GM20000 (cell line): ENCODE results near the gene GABBR2.

Experiments
- DNase-seq: peaks from one replicate; pipeline ENCODE4 v3.0.0; 2012; ENCODE audit warnings: low spot score
- TF ChIP-seq, protein P1 (sequence below): IDR thresholded peaks from 2 replicates; pipeline ENCODE4 v1.5.1; 2012; ENCODE audit warnings: mild to moderate bottlenecking, control low read depth; ENCODE audit errors: extremely low read depth, missing control alignments

GABBR2 gene

DNA sequence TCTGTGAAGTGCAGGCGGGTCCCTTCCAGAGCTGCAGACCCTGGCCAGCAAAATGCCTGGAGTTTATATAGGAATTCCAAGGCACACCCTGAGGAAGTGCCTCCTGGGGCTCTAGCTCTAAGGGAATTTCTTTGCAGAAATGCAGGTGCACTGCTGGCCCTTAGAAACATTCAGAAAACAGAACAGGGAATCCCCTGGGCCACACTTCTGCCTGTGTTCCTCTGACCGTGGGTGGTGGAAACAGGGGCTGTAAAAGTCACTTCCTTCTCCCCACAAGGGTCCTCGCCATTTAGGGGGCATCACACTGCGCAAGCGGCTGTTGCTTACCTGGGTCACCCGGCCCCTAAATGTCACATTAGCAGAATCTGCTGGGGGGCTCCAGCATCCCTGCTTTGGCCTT is 312.5 kb downstream of the GABBR2 start:
- no peak for DNase-seq
- TF ChIP-seq, protein P1, sequence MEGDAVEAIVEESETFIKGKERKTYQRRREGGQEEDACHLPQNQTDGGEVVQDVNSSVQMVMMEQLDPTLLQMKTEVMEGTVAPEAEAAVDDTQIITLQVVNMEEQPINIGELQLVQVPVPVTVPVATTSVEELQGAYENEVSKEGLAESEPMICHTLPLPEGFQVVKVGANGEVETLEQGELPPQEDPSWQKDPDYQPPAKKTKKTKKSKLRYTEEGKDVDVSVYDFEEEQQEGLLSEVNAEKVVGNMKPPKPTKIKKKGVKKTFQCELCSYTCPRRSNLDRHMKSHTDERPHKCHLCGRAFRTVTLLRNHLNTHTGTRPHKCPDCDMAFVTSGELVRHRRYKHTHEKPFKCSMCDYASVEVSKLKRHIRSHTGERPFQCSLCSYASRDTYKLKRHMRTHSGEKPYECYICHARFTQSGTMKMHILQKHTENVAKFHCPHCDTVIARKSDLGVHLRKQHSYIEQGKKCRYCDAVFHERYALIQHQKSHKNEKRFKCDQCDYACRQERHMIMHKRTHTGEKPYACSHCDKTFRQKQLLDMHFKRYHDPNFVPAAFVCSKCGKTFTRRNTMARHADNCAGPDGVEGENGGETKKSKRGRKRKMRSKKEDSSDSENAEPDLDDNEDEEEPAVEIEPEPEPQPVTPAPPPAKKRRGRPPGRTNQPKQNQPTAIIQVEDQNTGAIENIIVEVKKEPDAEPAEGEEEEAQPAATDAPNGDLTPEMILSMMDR, result no peak

DNA sequence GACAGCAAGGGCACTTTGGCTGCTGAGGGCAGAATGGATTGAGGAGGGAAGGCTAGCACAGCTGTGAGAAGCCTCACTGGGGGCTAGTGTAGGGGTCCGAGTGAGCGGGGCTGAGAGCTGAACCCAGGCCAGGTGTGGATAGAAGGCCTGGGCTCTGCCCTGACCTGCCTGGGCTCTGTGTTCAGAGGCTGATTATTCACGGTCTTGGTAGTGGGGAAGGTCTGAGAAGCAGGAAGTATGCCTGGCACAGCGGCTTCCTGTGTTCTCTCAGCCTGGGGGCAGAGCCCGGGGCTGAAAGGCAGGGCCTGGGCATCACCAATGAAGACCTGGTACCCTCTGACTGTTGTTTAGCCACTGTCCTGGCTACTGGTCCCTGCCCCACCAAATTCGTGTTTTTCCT is 316.9 kb downstream of the GABBR2 start:
- no peak for DNase-seq
- TF ChIP-seq, protein P1, result no peak

DNA sequence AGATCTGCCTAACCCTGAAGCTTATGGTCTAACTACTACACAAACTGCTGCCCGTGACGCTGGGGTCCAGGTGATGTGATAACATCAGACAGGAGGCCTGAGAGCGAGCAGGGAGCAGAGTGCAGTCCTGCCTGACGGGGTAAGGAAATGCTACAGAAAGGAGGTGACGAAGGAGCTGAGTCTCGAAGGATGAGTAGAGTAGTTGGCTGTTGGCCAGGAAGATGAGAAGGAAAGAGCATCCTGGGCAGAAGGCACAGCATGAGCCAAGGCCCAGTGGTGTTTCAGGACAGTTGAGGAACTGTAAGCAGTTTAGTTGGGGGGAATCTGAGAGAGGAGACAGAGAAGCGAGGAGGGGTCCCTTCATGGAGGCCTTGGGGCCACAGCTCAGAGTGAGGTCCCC is 317.3 kb downstream of the GABBR2 start:
- DNase-seq, result no peak
- TF ChIP-seq, protein P1, result no peak

DNA sequence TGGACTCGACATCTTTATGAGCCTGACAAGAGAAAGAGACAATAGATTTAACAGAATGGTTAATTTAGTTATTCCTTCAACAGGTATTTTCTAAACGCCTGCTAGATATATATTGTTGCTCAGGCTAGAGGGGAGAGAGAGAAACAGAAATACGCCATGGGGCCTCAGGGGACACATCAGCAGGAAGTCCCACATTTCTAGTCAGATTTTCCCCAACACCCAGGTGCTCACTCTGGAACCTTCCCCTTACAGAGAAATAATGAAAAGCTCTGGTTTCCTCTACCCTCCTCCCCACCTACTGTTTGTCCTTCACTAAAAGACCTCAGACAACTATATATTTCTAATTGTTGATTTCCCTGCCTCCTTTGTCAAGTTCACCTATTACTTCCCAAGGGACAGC is 323.0 kb downstream of the GABBR2 start:
- TF ChIP-seq, protein P1, result no peak
- no peak for DNase-seq

DNA sequence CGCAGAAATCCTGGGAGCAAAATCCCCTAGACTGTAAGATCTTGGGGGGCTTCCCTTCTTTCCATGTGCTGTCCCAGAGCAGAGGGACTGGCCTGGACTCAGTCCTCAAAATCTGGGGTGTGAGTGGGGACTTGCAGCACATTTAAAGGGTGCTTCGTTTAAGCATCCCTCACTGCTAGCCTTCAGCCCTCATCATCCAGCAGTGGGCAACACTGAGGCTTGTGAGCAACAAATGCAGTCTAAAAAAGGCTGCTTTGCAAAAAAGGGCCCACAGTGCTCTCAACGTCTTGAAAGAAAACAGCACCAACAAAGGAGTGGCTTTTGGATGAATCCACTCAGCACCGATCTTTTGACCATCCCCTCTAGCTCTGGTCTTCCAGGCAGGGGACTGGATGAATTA is 325.0 kb downstream of the GABBR2 start:
- no peak for DNase-seq
- TF ChIP-seq, protein P1, result no peak

DNA sequence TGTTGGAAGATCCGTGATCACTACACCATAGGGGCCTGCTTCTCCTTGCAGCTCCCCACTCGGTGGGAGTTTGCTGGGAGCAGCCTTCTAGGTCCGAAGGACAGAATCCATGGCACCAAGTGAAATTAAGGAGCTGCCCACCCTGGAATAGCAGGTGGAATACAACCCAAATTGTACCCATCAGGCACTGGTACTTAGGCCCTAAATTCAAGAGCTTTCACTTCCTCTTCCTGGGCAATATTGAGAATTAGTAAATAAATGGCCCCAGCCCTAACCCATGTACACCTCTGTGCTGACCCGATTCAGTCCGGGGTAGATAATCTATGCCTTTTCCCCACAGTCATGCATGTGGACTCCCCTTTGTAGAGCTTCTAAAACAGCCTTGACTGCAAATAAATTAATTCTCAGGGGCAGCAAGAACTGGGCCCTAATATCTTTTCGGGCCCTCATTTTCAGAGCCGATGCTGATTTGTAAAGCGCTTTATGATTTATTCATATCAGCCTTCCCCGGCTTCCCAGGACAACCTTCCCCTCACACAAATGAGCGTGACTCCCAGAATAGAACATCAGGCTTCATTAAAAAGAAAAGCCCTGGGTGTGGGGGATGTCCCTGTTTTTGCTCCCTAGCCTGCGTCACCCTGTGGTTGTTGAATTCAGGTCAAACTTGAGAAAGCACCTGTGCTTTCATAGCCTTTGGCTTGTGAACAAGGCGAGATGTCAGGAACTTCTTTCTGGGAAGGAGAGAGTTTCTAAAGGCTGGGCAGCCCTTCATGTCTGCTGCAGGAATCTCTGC is 327.2 kb downstream of the GABBR2 start:
- TF ChIP-seq, protein P1, result no peak
- peak; percentile 19 for DNase-seq

DNA sequence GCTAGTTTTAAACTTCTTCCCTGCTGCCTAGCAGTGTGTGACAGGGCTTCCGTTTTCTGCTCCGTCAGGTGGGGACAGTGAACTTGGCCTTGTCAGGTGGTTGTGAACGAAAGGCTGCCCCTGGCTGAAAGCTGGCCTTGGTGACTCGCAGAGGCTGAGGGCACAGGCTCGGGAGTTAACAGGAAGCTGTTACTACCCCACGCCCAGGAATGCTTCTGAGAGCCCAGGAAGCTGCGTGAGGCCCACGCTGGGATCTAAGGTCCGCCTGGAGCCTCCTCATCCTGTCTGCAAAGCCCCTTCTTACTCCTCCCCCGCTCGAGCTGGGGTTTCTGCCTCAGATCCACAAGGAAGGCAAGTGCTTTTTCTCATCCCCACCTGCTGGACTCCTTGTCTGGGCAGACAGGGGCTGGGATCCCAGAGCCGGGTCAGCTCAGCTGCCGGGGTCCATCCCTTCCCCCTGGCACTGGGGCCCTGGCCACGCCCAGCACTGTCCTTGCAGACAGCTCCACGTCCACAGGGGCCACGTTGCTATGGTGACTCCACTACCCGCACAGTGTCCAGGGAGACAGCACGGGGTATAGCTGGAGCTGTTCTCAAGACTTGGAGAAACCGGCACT is 328.6 kb downstream of the GABBR2 start:
- peak; percentile 22 for DNase-seq
- TF ChIP-seq, protein P1, result no peak
